MG63 (cell line): ENCODE data around the gene CEP83. TPM values are rescaled to one million over a fixed set of nuclear protein-coding genes. Genes with fewer than 3 reads are reported as not detected.
A peak's percentile ranks its signal among the peaks of the same experiment; 100 is the strongest.

ENCODE experiments used
- DNase-seq: peaks from one replicate; pipeline ENCODE4 v3.0.0-alpha.2; 2020
- H3K27me3 ChIP-seq: fragments of 250-450 bp; sonication (Bioruptor Pico); 2 replicates; pipeline ENCODE4 v1.5.1; 2020; ENCODE audit warnings: mild to moderate bottlenecking, moderate library complexity
- H3K36me3 ChIP-seq: fragments of 250-450 bp; sonication (Bioruptor Pico); 2 replicates; pipeline ENCODE4 v1.5.1; 2020; ENCODE audit warnings: mild to moderate bottlenecking, moderate library complexity
- H3K4me3 ChIP-seq: fragments of 250-450 bp; sonication (Bioruptor Pico); 2 replicates; pipeline ENCODE4 v1.5.1; 2020; ENCODE audit warnings: mild to moderate bottlenecking, moderate library complexity
- H3K9me3 ChIP-seq: fragments of 250-450 bp; sonication (Bioruptor Pico); 2 replicates; pipeline ENCODE4 v1.5.1; 2020; ENCODE audit warnings: mild to moderate bottlenecking, moderate library complexity
- total RNA-seq: library from RNA; depleted of rRNA; stranded (reverse); fragments of >200 nt; shearing (Covaris generic); gene quantifications from 2 replicates; pipeline ENCODE4 v1.2.3, GENCODE V29; 2014; ENCODE audit warnings: low replicate concordance; rRNA removed

Gene CEP83, protein sequence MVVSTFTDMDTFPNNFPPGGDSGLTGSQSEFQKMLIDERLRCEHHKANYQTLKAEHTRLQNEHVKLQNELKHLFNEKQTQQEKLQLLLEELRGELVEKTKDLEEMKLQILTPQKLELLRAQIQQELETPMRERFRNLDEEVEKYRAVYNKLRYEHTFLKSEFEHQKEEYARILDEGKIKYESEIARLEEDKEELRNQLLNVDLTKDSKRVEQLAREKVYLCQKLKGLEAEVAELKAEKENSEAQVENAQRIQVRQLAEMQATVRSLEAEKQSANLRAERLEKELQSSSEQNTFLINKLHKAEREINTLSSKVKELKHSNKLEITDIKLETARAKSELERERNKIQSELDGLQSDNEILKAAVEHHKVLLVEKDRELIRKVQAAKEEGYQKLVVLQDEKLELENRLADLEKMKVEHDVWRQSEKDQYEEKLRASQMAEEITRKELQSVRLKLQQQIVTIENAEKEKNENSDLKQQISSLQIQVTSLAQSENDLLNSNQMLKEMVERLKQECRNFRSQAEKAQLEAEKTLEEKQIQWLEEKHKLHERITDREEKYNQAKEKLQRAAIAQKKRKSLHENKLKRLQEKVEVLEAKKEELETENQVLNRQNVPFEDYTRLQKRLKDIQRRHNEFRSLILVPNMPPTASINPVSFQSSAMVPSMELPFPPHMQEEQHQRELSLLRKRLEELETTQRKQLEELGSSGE
- 2.1 and 9.3 TPM in 2 replicates for total RNA-seq

GRCh38 chr12:94459728-94460615, at the start of gene CEP83:
Gene CEP83, minus strand, starts transcription at chr12:94459867. Its CDS starts 47,377 bp downstream, at chr12:94412490.
- Histone ChIP-seq H3K9me3 (no peaks in the 10 kb centered on the region; the same call in 1 of the 2 replicates), H3K36me3 (peaks cover 2% of the 10 kb centered on the region; the same call in 1 of the 2 replicates), H3K4me3 (peak within 1 kb of the TSS; percentile 80), H3K27me3 (no peaks in the 10 kb centered on the region)
- peak; percentile 96 for DNase-seq

GRCh38 chr12:94509317-94509716, 49.6 kb upstream of the CEP83 start:
- Histone ChIP-seq H3K4me3 (no peak overlapping the region), H3K27me3 (no peaks in the 10 kb centered on the region), H3K9me3 (no peaks in the 10 kb centered on the region), H3K36me3 (no peaks in the 10 kb centered on the region)
- DNase-seq: no peak

DNA sequence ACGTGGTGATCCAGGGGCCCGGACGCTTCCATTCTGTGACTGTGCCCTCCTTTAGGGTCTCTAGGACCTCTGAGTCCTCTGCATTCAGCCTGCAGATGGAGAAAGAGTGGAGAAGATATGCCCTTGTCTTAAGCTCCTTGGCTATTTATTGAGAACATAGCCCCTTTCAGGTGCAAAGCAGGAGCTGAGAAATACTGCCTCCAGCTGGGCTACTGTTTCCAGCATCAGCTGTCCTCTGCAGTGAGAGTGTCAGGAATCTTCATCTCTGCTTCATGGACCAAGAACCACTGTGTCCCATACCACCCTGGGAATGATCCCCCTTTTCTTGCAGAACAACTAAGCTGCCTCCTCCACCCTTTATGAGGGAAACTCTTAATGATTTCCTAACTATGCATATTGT, 47.8 kb upstream of the CEP83 start:
- Histone ChIP-seq H3K36me3 (no peaks in the 10 kb centered on the region), H3K4me3 (no peak overlapping the region), H3K27me3 (no peaks in the 10 kb centered on the region), H3K9me3 (no peaks in the 10 kb centered on the region)
- no peak for DNase-seq

DNA sequence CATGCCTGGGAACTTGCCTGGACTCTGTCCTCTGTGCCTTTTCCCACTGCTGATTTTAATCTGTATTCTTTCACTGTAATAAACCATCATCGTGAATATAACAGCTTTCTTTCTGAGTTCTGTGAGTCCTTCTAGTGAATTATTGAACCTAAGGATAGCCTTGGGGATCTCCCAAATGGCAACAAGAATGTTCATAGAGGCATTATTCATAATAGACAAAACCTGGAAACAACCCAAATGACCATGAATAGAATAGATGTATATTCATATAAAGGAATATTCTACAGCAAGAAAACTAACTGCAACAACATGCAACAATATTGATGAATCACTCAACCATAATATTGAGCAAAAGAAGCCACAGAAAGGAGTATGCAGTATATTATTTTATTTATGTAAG, 44.7 kb upstream of the CEP83 start:
- DNase-seq: no peak
- no peaks in the 10 kb centered on the region for H3K27me3 ChIP-seq
- H3K4me3 ChIP-seq: no peak overlapping the region

GRCh38 chr12:94503619-94504018, 44.0 kb upstream of the CEP83 start:
- Histone ChIP-seq H3K36me3 (no peaks in the 10 kb centered on the region), H3K4me3 (no peak overlapping the region), H3K9me3 (no peaks in the 10 kb centered on the region), H3K27me3 (no peaks in the 10 kb centered on the region)
- no peak for DNase-seq

More for the DNA sequence above, 44.7 kb upstream of the CEP83 start:
- Histone ChIP-seq H3K36me3 (no peaks in the 10 kb centered on the region), H3K9me3 (no peaks in the 10 kb centered on the region)

- DNase-seq: no peak
- no peaks in the 10 kb centered on the region for H3K36me3 ChIP-seq
- H3K9me3 ChIP-seq: no peaks in the 10 kb centered on the region
- H3K4me3 ChIP-seq: no peak overlapping the region
- H3K27me3 ChIP-seq: no peaks in the 10 kb centered on the region
Observed at GRCh38 chr12:94500831-94501567, 41.3 kb upstream of the CEP83 start.

GRCh38 chr12:94498698-94499097, 39.0 kb upstream of the CEP83 start:
- Histone ChIP-seq H3K4me3 (no peak overlapping the region), H3K9me3 (no peaks in the 10 kb centered on the region), H3K36me3 (no peaks in the 10 kb centered on the region), H3K27me3 (no peaks in the 10 kb centered on the region)
- no peak for DNase-seq

- Histone ChIP-seq H3K36me3 (no peaks in the 10 kb centered on the region), H3K9me3 (no peaks in the 10 kb centered on the region), H3K27me3 (no peaks in the 10 kb centered on the region), H3K4me3 (no peak overlapping the region)
- DNase-seq: no peak
Observed at GRCh38 chr12:94498073-94498472, 38.4 kb upstream of the CEP83 start.

GRCh38 chr12:94495445-94496115, 35.9 kb upstream of the CEP83 start:
- no peak for DNase-seq
- Histone ChIP-seq H3K27me3 (no peaks in the 10 kb centered on the region; the same call in 1 of the 2 replicates), H3K9me3 (no peaks in the 10 kb centered on the region), H3K4me3 (no peak overlapping the region), H3K36me3 (no peaks in the 10 kb centered on the region)

DNA sequence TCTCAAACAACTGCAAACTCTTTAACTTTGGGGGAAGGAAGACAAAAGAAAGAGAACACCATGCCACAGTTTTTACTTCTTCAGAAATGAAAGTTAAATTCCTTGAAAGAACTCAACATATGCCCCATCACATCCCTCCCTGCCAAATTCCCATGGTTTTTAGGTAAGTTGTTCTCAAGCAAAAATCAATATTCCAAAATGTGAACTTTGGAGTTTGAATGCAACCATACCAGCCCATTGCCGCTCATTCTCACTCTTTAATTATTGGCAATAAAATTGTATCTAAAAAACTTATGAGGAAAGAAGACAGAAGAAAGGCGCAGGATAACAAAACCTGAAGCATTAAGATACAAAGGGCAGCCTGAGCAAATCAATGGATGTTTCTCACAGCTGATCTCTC, 31.8 kb upstream of the CEP83 start:
- H3K36me3 ChIP-seq: no peaks in the 10 kb centered on the region
- no peaks in the 10 kb centered on the region; the same call in 1 of the 2 replicates for H3K27me3 ChIP-seq
- DNase-seq: no peak
- no peaks in the 10 kb centered on the region for H3K9me3 ChIP-seq
- H3K4me3 ChIP-seq: no peak overlapping the region

DNA sequence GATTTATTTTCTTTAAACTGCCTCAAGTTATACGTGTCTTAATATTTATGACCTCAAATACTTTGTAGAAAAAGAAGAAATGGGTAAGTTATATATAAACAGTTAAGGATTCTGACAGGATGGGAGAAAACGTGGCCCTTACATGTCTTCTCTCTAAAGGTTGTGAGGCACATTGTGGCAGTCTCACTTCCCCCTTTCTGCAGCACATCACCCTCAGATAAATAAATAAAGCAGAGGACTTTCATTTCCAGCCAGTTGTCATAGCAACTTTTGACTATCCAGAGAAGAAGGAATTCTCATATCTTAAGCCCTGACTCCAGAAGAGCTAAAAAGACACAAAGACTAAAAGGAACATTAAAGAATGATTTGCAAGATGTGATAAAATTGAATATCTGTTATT, 28.8 kb upstream of the CEP83 start:
- H3K36me3 ChIP-seq: no peaks in the 10 kb centered on the region
- no peak for DNase-seq
- no peak overlapping the region for H3K4me3 ChIP-seq
- H3K9me3 ChIP-seq: no peaks in the 10 kb centered on the region
- H3K27me3 ChIP-seq: no peaks in the 10 kb centered on the region; the same call in 1 of the 2 replicates

- H3K9me3 ChIP-seq: no peaks in the 10 kb centered on the region
- no peaks in the 10 kb centered on the region for H3K36me3 ChIP-seq
- peaks cover 6% of the 10 kb centered on the region for H3K27me3 ChIP-seq
- H3K4me3 ChIP-seq: no peak overlapping the region
- no peak for DNase-seq
Observed at GRCh38 chr12:94481734-94482133, 22.1 kb upstream of the CEP83 start.

GRCh38 chr12:94469522-94469921, 9.9 kb upstream of the CEP83 start:
- no peaks in the 10 kb centered on the region for H3K36me3 ChIP-seq
- H3K9me3 ChIP-seq: no peaks in the 10 kb centered on the region

DNA sequence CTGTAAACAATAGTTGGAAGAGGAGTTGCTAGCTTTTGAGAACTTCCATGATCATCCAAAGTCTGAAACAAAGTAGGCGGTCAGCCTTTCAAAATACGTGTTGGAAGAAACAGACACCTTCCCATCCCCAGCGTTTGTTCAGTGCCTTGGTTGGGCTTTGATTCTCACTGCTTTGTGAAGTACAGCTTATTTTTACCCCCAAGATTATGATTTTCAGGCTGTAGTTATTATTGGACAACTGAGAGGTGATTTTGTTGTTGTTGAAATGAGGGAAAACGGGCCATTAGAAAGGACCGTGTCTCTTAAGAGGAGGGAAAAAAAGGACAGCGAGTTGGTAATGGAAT, 921 bp upstream of the CEP83 start:
- H3K4me3 ChIP-seq: peak overlapping the region; percentile 80
- no peaks in the 10 kb centered on the region; the same call in 1 of the 2 replicates for H3K9me3 ChIP-seq
- H3K27me3 ChIP-seq: no peaks in the 10 kb centered on the region
- H3K36me3 ChIP-seq: no peaks in the 10 kb centered on the region
- DNase-seq: no peak

More at GRCh38 chr12:94469522-94469921, 9.9 kb upstream of the CEP83 start:
- no peak for DNase-seq
- Histone ChIP-seq H3K4me3 (no peak overlapping the region), H3K27me3 (peaks cover 7% of the 10 kb centered on the region)

DNA sequence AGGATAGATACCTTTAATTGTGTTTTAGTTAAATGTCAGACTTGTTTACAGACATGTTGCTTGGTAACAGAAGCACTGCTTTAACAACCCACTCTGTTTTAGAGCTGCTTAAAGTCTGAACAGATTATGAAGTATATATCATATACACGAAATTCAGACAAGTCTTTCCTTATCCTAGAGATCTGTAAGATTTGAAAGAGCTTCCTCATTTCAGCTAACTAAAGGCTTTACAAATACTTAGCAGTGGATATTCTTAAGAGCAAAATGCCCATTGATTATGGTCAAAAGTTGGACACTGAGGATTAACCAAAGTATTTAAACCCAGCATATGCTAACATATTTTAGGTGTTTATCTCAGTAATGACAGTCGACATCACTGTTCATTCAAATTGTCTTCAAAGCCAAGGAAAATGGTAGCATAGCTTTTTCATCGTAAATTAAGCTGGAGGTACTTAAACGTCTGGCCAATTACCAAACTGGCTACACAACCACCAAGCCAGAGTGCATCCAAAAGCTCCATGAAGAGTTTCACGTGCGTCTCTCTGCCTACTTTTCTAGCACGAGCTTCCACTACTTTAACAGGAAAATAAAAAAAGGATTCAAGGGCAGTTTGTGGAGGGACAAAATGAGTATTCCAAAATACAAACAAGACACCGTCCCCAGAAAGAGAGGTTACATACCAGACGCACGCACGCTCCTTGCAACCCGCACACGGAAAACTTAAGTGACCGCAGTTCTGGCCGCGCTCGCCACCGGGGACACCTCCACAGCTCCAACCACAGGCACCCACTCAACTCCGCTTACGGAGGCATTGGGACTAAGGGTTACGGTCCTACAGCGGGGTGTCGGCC, 565 bp downstream of the CEP83 start:
- peak; percentile 3 for DNase-seq
- no peaks in the 10 kb centered on the region for H3K27me3 ChIP-seq
- H3K9me3 ChIP-seq: no peaks in the 10 kb centered on the region; the same call in 1 of the 2 replicates
- H3K4me3 ChIP-seq: peak overlapping the region; percentile 80
- peaks cover 11% of the 10 kb centered on the region for H3K36me3 ChIP-seq
